NCI-H2196 (cell line): ENCODE data around the gene CLRN2.
A peak's percentile ranks its signal among the peaks of the same experiment; 100 is the strongest.
"Not testable (repeated sequence)": the region's sequence is repeated elsewhere in the genome, so short reads cannot be mapped to it uniquely, and the experiment has no call there.

Experiments used
- DNase-seq: peaks from one replicate; lab custom pipeline; 2025; ENCODE audit not compliant: unreplicated experiment; lab: John Stamatoyannopoulos, UW

Gene CLRN2

GRCh38 chr4:17502756-17503155 is 12.2 kb upstream of the CLRN2 start:
- no peak for DNase-seq

DNA sequence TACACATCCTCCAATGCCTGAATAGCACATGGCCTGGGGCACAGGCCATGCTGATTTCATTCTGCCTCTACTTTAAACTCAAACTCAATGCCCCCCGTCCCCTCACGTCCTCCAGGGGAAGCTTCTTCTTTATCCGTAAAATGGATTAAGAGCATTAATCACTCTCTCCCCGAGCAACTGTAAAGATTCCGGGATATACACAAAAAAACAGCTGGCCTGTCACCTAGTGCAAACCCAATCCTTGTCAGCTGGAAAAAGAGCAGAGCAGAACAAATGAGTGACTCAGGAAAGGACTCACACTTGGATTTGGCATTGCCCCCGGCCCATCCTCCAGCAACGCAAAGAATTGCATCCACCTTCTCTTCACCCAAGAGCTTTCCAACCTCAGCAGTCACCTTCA is 10.9 kb upstream of the CLRN2 start:
- DNase-seq, result no peak

- no peak for DNase-seq
These were observed 4.4 kb upstream of the CLRN2 start for GRCh38 chr4:17510582-17510981.

DNA sequence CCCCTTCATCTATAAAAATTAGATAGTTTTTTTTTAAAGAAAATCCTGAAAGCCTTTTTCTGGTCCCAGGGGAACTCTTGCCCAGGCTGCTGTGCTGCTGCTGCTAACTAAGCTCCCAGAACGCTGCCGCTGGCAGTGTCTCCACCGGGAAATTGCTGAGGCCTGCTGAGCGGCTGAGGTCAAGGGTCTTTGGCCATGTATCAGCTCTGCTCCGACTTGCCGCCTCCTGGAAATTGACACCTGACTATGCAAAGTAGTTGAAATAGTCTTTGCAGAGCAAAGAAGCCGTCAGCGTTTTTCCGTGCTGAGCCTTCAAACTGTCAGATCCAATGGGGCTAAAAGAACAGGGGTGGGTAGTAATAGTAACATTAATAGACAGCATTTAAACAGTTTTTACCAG is 3.9 kb upstream of the CLRN2 start:
- DNase-seq, result no peak

DNA sequence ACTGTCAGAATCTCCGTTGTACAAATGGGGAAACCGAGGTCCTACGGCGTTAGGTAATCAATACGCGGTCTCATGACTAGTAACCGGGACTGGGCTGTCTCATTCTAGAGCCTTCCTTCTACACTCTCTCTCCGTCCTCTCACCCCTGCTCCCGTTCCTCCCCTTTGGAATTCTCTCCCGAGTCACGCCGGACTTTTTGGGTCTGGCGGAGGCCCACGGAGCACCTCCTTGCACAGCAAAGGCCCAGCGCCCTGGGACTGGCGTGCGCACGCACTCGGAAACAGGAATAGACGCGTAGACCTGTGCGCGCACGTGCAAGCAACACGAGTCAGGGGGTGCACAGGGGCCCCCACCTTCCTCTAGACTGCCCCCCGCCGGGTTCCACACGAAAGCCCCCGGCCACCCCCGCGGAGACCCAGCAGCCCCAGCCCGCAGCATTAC is 3.4 kb upstream of the CLRN2 start:
- DNase-seq, result no peak

DNA sequence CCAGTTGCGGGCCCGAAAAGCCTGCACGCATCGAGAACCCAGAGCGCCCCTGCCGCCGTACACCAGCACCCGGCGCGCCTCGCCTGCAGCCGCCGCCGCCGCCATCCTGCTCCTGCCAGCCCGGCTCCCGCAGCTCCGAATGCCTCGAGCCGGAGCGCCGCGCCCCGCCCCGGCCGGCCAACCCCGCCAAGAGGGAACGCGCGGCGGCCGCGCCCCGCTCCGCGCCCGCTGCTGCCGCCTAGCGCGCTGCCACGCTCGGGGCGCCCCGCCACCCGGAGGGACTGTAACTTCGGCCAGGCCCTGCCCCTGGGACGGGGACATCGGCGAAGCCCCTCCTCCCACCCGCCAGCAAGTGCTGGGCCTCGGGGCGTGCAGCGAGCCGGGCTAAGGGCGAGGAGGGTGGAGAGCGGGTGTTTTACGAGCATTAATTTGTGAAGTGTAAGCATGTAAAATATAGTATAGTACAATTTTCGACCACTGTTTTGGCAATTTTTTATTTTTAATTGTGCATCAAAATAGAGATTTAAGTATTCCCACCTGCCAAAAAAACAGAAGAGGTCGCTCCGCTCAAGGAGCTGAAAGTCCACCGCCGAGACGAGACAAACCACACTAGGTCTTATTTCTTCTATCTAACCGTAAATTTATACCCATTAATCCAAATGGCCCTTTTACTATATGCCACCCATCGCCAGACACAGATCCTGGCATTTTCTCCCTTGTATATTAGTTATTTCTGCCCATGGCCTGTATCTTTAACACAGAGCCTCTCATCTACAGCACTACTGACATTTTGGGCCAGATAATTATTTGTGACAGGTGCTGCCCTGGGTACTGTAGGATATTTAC is 2.8 kb upstream of the CLRN2 start, which contains the start of gene QDPR:
Gene QDPR (minus strand): TSS at position 141 of the 846 bp plus-strand sequence. CDS start 36 bp downstream, at position 105.
- peak; percentile 80 for DNase-seq

- DNase-seq, result no peak
These were observed 1.8 kb upstream of the CLRN2 start for GRCh38 chr4:17512973-17513665.

DNA sequence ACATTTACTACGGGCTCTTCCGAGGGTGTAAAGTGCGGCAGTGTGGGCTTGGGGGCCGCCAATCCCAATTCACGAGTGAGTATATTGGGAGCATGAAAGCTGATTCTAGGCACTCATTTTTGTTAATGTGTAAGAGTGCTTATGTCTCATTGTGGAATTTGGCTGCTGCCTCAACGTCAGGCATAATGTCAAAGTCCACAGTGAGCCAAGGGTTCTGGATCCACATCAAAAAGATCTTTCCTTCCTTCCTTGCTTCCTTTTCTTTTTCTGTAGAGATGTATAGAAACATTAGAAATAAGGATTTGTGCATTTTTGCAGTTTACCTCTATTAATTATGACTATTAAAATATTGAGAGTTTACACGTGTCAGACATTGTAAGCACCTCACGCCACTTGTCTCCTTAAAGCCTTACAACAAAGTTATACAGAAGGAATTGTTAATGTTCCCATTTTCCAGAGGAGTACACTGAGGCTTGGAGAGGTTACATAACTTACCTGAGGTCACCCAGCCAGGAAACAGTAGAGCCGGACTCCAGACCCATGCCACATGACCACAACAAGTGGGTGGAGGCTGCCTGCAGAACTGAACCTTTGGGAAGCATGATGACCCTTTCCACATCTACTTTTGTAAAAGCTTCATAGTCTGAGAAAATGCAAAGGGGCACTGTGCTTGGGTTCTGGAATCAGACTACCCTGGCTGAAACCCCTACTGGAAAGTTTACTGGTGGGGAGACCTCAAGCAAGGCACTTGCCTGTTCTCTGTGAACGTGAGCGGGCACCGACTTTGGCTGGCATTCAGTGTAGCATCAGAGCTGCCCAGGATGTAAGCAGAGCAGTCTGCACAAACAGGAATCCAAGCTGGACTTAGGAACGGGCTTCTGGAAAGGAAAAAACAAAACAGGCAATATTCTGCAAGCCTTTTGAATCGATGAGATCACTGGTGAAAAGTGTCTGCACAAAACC is 761 bp downstream of the CLRN2 start:
- no peak for DNase-seq

- no peak for DNase-seq
These were observed 2.0 kb downstream of the CLRN2 start for GRCh38 chr4:17516980-17517379.

DNA sequence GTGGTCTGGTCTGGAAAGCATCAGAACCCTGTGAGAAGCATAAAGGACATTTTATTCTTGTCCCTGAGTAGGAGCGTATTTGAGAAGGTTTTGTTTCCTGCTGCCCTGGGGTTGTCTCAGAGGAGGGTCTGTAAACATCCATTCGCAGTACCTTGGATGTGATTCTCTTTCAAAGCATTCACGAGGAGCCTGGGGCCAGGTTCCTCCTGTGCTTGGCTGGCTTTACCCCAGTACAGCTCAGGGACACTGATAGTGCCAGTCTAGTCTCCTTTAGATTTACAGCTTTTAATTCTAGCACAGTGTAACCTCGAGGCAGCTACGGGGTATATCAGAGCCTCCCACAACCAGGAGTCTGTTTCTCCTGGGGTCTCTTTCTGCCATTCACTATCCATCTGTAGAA is 2.7 kb downstream of the CLRN2 start:
- DNase-seq, result no peak

DNA sequence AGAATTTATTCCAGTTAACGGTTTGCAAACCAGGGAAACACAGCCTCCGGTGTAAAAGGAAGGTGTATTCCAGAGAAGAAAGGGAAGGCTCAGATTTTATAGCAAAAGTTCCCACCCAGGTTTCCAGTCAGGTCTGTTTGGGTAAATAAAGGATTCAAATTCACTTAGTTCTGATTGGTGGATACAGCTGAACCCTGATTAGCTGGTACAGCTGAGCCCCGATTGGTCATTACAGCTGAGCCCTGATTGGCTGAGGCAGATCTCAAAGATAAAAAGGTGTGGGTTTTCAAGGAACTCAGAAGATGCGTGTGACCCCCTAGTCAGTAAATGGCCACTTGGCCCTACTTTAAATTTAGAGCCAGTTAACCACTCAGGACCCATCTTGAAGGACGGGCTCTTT is 6.6 kb downstream of the CLRN2 start:
- DNase-seq, result no peak

DNA sequence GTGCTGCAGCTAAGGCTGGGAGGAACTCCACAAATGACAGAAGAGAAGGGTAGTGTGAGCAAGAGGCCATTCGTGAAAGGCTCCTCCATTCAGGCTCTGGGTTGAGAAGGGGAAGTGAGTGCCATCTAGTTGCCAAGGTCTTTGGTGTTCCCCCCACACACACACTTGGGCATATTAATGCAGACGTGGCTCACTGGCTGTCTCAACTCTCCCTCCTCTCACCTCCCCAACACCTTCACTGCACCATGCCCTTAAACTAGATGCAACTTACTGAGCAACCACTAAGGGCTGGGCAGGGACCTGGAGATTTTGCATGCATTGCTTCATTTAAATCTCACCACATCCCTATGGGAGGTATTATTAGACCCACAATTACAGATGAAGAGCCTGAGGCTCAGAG is 8.7 kb downstream of the CLRN2 start:
- DNase-seq, result no peak

DNA sequence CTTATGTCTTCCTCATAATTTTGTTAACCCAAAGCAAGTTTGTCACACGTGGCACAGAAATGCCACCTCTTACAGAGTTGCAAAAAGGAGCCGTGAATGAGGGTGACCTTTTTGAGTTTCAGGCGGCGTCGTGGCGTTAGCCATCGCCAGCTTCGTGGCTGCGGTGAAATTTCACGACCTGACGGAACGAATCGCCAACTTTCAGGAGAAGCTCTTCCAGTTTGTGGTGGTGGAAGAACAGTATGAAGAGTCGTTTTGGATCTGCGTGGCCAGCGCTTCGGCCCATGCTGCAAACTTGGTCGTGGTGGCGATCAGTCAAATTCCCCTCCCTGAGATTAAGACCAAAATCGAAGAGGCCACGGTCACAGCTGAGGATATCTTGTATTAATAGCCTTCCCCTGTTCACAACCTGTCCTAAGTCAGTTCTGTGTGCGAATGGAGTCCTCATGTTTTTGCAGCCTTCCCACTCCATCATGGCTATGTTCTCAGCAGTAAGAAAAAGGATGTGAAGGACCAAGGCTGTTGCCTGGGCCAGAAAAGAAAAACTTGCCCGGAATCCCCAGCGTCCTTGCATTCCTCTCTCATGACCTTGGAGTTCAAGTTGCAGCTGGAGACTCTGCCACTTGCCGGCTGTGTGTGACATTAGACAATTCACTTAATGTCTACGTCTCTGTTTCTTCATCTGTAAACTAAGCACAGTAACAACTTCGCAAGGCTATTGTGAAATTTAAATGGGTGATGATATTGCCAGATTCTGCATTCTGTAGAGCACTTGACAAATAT is 11.9 kb downstream of the CLRN2 start:
- DNase-seq, result no peak

GRCh38 chr4:17528551-17529165 is 13.7 kb downstream of the CLRN2 start:
- DNase-seq, result no peak

- no peak for DNase-seq
These were observed 16.7 kb downstream of the CLRN2 start for GRCh38 chr4:17531538-17532285.

GRCh38 chr4:17534705-17535104 is 19.7 kb downstream of the CLRN2 start:
- no peak for DNase-seq

DNA sequence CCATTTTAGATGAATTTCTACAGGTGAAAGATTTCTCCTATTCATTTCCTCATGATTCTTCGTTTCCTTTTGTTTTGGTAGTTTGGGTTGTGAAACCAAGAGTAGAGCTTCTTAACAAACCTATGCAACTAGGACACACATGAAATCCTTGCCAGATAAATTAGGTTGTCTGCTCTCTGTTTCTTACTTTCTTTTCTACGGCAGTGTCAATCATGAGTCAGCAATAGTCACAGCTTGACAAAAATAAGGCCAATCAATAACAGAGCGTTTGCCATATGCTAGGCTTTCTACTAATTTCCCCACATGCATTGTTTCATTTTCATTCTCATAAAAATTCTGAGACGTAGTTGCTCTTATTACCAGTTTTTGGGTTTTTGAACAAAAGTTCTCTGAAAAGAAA is 20.3 kb downstream of the CLRN2 start:
- DNase-seq, result no peak

DNA sequence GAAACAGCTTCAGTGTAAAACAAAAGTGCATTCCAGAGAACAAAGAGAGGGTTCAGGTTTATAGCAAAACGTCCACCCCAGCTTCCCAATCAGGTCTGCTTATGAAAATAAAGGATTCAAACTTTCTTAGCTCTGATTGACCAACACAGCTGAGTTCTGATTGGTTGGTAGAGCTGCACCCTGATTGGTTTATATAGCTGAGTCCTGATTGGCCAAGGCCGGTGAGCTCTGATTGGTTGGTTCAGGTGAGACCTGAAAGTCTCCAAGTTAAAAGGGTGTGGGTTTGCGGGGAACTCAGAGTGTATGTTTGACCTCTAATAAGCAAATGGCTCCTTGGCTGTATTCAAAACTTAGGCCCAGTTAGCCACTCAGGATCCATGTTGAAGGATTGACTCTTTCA is 20.9 kb downstream of the CLRN2 start:
- no peak for DNase-seq

DNA sequence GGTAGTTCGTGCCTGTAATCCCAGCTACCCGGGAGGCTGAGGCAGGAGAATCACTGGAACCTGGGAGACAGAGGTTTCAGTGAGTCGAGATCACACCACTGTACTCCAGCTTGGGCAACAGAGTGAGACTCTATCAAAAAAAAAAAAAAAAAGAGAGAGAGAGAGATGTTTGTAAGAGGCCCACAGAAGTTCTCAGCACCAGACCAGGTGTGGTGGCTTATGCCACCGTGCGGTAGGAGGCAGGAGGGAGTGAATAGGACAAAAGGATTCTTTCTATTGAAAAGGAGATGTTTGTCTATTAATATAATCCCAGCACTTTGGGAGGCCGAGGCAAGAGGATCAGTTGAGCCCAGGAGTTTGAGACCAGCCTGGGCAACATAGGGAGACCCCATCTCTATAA is 22.1 kb downstream of the CLRN2 start:
- DNase-seq, result not testable (repeated sequence)
